NCI-H2196 (cell line): ENCODE results near the gene BTBD6.
"Not testable (repeated sequence)": the region's sequence is repeated elsewhere in the genome, so short reads cannot be mapped to it uniquely, and the experiment has no call there.

ENCODE experiments used
- DNase-seq: peaks from one replicate; lab custom pipeline; 2025; ENCODE audit not compliant: unreplicated experiment; lab: John Stamatoyannopoulos, UW

The BTBD6 gene

DNA sequence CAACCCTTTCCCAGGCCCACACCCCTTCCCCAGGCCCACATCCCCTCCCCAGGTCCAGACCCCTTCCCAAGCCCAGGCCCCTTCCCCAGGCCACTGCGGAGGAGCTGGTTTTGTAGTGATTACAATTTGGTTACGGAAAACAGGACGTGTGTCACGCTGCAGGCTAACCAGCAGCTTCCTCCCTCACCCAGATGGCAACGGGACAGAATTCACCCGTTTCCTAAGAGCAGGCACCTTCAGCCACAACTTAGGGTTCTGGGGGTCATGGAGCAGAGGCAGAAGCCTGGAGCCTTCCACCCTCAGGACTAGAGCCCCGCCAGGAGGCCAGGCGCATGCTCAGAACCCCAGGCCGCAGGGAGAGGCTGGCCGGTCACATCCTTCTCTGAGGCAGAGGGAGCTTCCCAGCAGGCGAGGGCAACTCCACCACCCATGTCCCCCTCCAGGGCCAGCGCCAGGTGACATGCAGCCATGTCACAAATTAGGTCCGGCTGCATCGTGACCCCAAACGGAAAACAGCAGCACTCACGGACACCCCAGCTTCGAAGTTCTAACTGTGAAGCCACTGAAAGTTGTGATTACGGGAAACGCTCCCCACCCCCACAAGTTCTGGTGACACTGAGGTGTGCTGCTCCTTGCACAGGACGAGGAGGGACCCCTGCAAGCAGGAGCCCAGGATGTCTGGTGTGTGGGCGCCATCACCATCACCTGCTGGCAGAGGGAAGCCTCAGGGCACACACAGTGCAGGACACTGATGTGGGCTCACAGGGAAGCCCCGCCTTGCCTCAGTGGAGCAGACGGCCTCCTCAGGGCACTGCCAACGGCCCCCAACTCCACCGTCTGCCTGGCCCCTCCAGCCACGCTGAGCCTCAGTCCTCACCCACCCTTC, 44.7 kb downstream of the BTBD6 start:
- no peak for DNase-seq

DNA sequence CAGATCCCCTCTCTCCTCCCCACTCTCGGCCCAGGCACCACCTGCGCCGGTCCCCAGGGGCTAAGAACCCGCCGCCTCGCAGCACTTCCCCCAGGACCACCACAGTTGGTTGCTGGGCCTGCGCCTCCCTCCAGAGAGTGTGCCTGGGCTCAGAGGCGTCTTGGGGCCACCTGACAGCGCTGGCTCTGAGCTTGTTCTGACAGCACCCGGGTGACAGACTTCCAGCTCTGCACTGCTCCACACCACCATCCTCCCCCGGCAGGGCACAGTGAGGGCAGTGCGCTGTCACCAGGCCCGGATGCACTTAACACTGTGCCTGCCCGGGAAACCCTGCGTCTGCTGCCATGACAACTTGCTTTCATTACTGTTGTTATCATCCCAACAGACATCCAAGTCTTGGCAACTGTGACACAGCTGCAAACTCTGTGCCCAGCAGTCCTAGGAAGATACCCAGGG, 45.8 kb downstream of the BTBD6 start:
- peak; percentile 48 for DNase-seq

DNA sequence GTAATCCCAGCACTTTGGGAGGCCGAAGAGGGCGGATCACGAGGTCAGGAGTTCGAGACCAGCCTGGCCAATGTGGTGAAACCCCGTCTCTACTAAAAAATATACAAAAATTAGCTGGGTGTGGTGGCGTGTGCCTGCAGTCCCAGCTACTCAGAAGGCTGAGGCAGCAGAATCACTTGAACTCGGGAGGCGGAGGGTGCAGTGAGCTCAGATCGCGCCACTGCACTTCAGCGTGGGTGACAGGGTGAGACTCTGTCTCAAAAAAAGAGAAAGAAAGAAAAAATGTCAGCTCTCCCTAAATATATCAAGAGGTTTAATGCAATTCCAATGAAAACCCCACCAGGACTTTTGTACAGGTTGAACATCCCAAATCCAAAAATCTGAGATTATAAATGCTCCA, 49.0 kb downstream of the BTBD6 start:
- DNase-seq: not testable (repeated sequence)

GRCh38 chr14:105299654-105300541, 51.6 kb downstream of the BTBD6 start:
- no peak for DNase-seq
